Neural cell (in vitro differentiated cells): ENCODE data around the gene NUP50. TPM values are rescaled to one million over a fixed set of nuclear protein-coding genes. Genes with fewer than 3 reads are reported as not detected.

Source experiments
- H2AFZ ChIP-seq: fragments of 200-600, 300-800 bp; sonication (generic), shearing (Covaris generic); 2 replicates; pipeline ENCODE4 v1.6.0; 2014; ENCODE audit warnings: low read depth, mild to moderate bottlenecking, antibody characterized with exemption, low read length, moderate library complexity
- H3F3A ChIP-seq: fragments of 200-600 bp; shearing (Covaris generic); 2 replicates; pipeline ENCODE4 v1.6.1; 2016; ENCODE audit warnings: mild to moderate bottlenecking, moderate library complexity, mixed read lengths, antibody characterized with exemption, low read length; ENCODE audit not compliant: insufficient read depth, poor library complexity, severe bottlenecking
- H3K27ac ChIP-seq: fragments of 200-600, 300-800 bp; sonication (generic), shearing (Covaris generic); 2 replicates; pipeline ENCODE4 v1.5.1; 2014; ENCODE audit warnings: mild to moderate bottlenecking, low read length, moderate library complexity
- H3K27me3 ChIP-seq: fragments of 300-800, 200-600 bp; sonication (generic), shearing (Covaris generic); 2 replicates; pipeline ENCODE4 v1.6.0; 2014; ENCODE audit warnings: mild to moderate bottlenecking, low read depth, low read length, moderate library complexity; ENCODE audit not compliant: insufficient read depth
- H3K36me3 ChIP-seq: fragments of 300-800, 200-600 bp; sonication (generic), shearing (Covaris generic); 2 replicates; pipeline ENCODE4 v1.5.1; 2014; ENCODE audit warnings: mild to moderate bottlenecking, antibody characterized with exemption, low read length, moderate library complexity; ENCODE audit not compliant: insufficient read depth
- H3K4me2 ChIP-seq: fragments of 300-800, 200-600 bp; sonication (generic), shearing (Covaris generic); 2 replicates; pipeline ENCODE4 v1.6.0; 2014; ENCODE audit warnings: mild to moderate bottlenecking, low read length
- H3K4me3 ChIP-seq: fragments of 300-800, 200-600 bp; sonication (generic), shearing (Covaris generic); 2 replicates; pipeline ENCODE4 v1.5.1; 2014; ENCODE audit warnings: mild to moderate bottlenecking, low read length, moderate library complexity
- H3K79me2 ChIP-seq: fragments of 200-600 bp; shearing (Covaris generic); replicated peaks from 2 replicates; pipeline ENCODE4 v1.6.0; 2014; ENCODE audit warnings: mild to moderate bottlenecking, low read length, moderate library complexity; ENCODE audit not compliant: insufficient read depth
- H3K9ac ChIP-seq: fragments of 300-800, 200-600 bp; sonication (generic), shearing (Covaris generic); 2 replicates; pipeline ENCODE4 v1.6.1; 2016; ENCODE audit warnings: mild to moderate bottlenecking, low read length, mixed read lengths
- H3K9me2 ChIP-seq: fragments of 200-600 bp; shearing (Covaris generic); 2 replicates; pipeline ENCODE4 v1.6.1; 2016; ENCODE audit warnings: mild to moderate bottlenecking, low read length, mixed read lengths; ENCODE audit not compliant: insufficient read depth
- H3K9me3 ChIP-seq: fragments of 200-600, 300-800 bp; sonication (generic), shearing (Covaris generic); 2 replicates; pipeline ENCODE4 v1.6.1; 2016; ENCODE audit warnings: mild to moderate bottlenecking, mixed run types, low read length, moderate library complexity, mixed read lengths
- H4K20me1 ChIP-seq: fragments of 200-600 bp; shearing (Covaris generic); 2 replicates; pipeline ENCODE4 v1.6.1; 2016; ENCODE audit warnings: mild to moderate bottlenecking, mixed run types; ENCODE audit not compliant: insufficient read depth
- CTCF ChIP-seq: fragments of 450-650 bp; IDR thresholded peaks from 2 replicates; pipeline ENCODE4 v1.5.1; 2014; ENCODE audit warnings: antibody characterized with exemption, mild to moderate bottlenecking, moderate library complexity; ENCODE audit not compliant: poor library complexity, severe bottlenecking
- EP300 ChIP-seq: fragments of 450-650 bp; conservative IDR thresholded peaks from 2 replicates; pipeline ENCODE4 v1.6.1; 2014; ENCODE audit warnings: antibody characterized with exemption, mild to moderate bottlenecking, moderate library complexity; ENCODE audit not compliant: poor library complexity, severe bottlenecking
- EZH2 ChIP-seq: fragments of 200-600, 300-800 bp; shearing (Covaris generic), sonication (generic); IDR thresholded peaks from 2 replicates; pipeline ENCODE4 v1.6.1; 2014; ENCODE audit warnings: antibody characterized with exemption, low read length, borderline replicate concordance, mild to moderate bottlenecking; ENCODE audit not compliant: insufficient read depth, poor library complexity, severe bottlenecking
- MXI1 ChIP-seq: fragments of 450-650 bp; conservative IDR thresholded peaks from 2 replicates; pipeline ENCODE4 v1.6.1; 2014; ENCODE audit warnings: antibody characterized with exemption, mild to moderate bottlenecking; ENCODE audit not compliant: poor library complexity, severe bottlenecking
- POLR2AphosphoS5 ChIP-seq: IDR thresholded peaks from 2 replicates; pipeline ENCODE4 v1.6.1; 2012
- RAD21 ChIP-seq: fragments of 450-650 bp; conservative IDR thresholded peaks from 2 replicates; pipeline ENCODE4 v1.6.1; 2014; ENCODE audit warnings: antibody characterized with exemption, mild to moderate bottlenecking, moderate library complexity
- SMC3 ChIP-seq: fragments of 450-650 bp; conservative IDR thresholded peaks from 2 replicates; pipeline ENCODE4 v1.6.1; 2014; ENCODE audit warnings: antibody characterized with exemption, mild to moderate bottlenecking, moderate library complexity; ENCODE audit not compliant: poor library complexity
- TAF1 ChIP-seq: IDR thresholded peaks from 2 replicates; pipeline ENCODE4 v1.6.1; 2012; ENCODE audit warnings: low read depth
- polyA plus RNA-seq: library from polyadenylated mRNA; depleted of rRNA; stranded (reverse); fragments of >200 nt; gene quantifications from 2 replicates; pipeline ENCODE4 v1.2.3, GENCODE V29; 2014
- TF ChIP-seq, protein P1 (sequence below): IDR thresholded peaks from 2 replicates; pipeline ENCODE4 v1.6.1; 2012; ENCODE audit warnings: borderline replicate concordance

Gene NUP50
- polyA plus RNA-seq, 1 donor from 2014 or later = 38.7 TPM

- H2AFZ ChIP-seq = no peak overlapping the region
- peaks cover 9% of the 10 kb centered on the region for H3K79me2 ChIP-seq
- peaks cover 7% of the 10 kb centered on the region for H3K36me3 ChIP-seq
- H3K9ac ChIP-seq = no peak overlapping the region
- no peak overlapping the region for H3K27ac ChIP-seq
- H3F3A ChIP-seq = no peaks in the 10 kb centered on the region
- no peaks in the 10 kb centered on the region for H3K9me3 ChIP-seq
- no peak overlapping the region for H3K4me3 ChIP-seq
- TF ChIP-seq MXI1 (no peak), EP300 (no peak), TAF1 (no peak), CTCF (no peak), RAD21 (no peak), SMC3 (no peak)
- H3K9me2 ChIP-seq = no peaks in the 10 kb centered on the region
- H3K27me3 ChIP-seq = no peaks in the 10 kb centered on the region
- no peak overlapping the region for H3K4me2 ChIP-seq
- H4K20me1 ChIP-seq = no peaks in the 10 kb centered on the region
Measured at GRCh38 chr22:45181240-45181639, 17.5 kb downstream of the NUP50 start.

DNA sequence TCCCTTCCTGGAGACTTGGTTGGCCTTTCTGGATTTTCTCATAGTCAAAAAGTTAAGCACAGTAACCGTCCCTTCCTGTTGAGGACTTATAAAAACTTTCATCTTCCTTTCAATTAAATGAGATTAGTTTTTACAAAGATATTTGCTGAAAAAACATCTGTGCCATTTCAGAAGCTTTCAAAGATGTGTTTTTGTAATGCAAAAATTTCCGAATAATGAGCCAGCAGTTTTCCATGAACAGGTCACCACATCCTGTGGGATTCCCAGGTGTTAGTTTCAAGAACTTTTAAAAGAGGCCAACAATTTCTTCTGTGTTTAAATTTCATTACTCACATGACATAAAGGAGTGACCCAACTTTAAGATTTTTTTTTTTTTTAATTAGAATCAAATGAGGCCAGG lies 18.0 kb downstream of the NUP50 start:
- no peaks in the 10 kb centered on the region for H3K27me3 ChIP-seq
- H2AFZ ChIP-seq = no peak overlapping the region
- peaks cover 9% of the 10 kb centered on the region for H3K79me2 ChIP-seq
- no peak overlapping the region for H3K9ac ChIP-seq
- H3K4me3 ChIP-seq = no peak overlapping the region
- H3K4me2 ChIP-seq = no peak overlapping the region
- TF ChIP-seq SMC3 = no peak
- no peak for TF ChIP-seq EP300
- TF ChIP-seq TAF1 = no peak
- TF ChIP-seq POLR2AphosphoS5 = no peak
- TF ChIP-seq RAD21 = no peak
- TF ChIP-seq MXI1 = no peak
- no peak for TF ChIP-seq EZH2
- TF ChIP-seq, protein P1, sequence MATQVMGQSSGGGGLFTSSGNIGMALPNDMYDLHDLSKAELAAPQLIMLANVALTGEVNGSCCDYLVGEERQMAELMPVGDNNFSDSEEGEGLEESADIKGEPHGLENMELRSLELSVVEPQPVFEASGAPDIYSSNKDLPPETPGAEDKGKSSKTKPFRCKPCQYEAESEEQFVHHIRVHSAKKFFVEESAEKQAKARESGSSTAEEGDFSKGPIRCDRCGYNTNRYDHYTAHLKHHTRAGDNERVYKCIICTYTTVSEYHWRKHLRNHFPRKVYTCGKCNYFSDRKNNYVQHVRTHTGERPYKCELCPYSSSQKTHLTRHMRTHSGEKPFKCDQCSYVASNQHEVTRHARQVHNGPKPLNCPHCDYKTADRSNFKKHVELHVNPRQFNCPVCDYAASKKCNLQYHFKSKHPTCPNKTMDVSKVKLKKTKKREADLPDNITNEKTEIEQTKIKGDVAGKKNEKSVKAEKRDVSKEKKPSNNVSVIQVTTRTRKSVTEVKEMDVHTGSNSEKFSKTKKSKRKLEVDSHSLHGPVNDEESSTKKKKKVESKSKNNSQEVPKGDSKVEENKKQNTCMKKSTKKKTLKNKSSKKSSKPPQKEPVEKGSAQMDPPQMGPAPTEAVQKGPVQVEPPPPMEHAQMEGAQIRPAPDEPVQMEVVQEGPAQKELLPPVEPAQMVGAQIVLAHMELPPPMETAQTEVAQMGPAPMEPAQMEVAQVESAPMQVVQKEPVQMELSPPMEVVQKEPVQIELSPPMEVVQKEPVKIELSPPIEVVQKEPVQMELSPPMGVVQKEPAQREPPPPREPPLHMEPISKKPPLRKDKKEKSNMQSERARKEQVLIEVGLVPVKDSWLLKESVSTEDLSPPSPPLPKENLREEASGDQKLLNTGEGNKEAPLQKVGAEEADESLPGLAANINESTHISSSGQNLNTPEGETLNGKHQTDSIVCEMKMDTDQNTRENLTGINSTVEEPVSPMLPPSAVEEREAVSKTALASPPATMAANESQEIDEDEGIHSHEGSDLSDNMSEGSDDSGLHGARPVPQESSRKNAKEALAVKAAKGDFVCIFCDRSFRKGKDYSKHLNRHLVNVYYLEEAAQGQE = no peak
- TF ChIP-seq CTCF = no peak
- no peaks in the 10 kb centered on the region for H3K9me2 ChIP-seq
- H4K20me1 ChIP-seq = no peaks in the 10 kb centered on the region
- H3K27ac ChIP-seq = no peak overlapping the region
- H3F3A ChIP-seq = no peaks in the 10 kb centered on the region
- peaks cover 7% of the 10 kb centered on the region for H3K36me3 ChIP-seq
- H3K9me3 ChIP-seq = no peaks in the 10 kb centered on the region
